Esophagus muscularis mucosa (tissue), 4 donors: ENCODE measurements around the gene TREM2. TPM values are rescaled to one million over a fixed set of nuclear protein-coding genes. Genes with fewer than 3 reads are reported as not detected.

ENCODE experiments used
- DNase-seq: peaks from one replicate; pipeline ENCODE4 v3.0.0-alpha.2; 2017; ENCODE audit errors: extremely low spot score
- H3K27ac ChIP-seq, 4 donors: fragments of 200-600 bp; sonication (generic); replicated peaks in 1 of 4; 1 replicate in 3 of 4; 2 replicates in 1 of 4; pipeline ENCODE4 v1.5.1; 2016 to 2019; ENCODE audit warnings: mild to moderate bottlenecking in 1 of 4
- H3K27me3 ChIP-seq, 4 donors: fragments of 200-600 bp; sonication (generic); one replicate each; pipeline versions ENCODE4 v1.5.1 to v1.6.0; 2016 to 2019
- H3K36me3 ChIP-seq, 4 donors: fragments of 200-600 bp; sonication (generic); one replicate each; pipeline ENCODE4 v1.5.1; 2016 to 2019
- H3K4me1 ChIP-seq, 4 donors: fragments of 200-600 bp; sonication (generic); one replicate each; pipeline ENCODE4 v1.5.1; 2016 to 2019
- H3K4me3 ChIP-seq, 4 donors: fragments of 200-600 bp; sonication (generic); 1 replicate in 2 of 4; 2 replicates in 2 of 4; pipeline ENCODE4 v1.5.1; 2016 to 2019; ENCODE audit warnings: mild to moderate bottlenecking in 4 of 4, moderate library complexity in 1 of 4
- H3K9me3 ChIP-seq, 4 donors: fragments of 200-600 bp; sonication (generic); 1 replicate in 3 of 4; 2 replicates in 1 of 4; pipeline ENCODE4 v1.5.1; 2016 to 2019
- CTCF ChIP-seq, 3 experiments: fragments of 200-600 bp in 2 of 3; fragments of 450-650 bp in 1 of 3; sonication (generic) in 2 of 3; IDR thresholded peaks; one replicate each; pipeline ENCODE4 v1.5.1; 2017 to 2019; ENCODE audit warnings: antibody characterized with exemption in 3 of 3, mild to moderate bottlenecking in 2 of 3, moderate library complexity in 1 of 3
- EP300 ChIP-seq: sonication (generic); formaldehyde crosslinking; IDR thresholded peaks from one replicate; pipeline ENCODE4 v1.6.1; 2017; ENCODE audit warnings: antibody characterized with exemption
- POLR2A ChIP-seq: fragments of 450-650 bp; IDR thresholded peaks from one replicate; pipeline ENCODE4 v1.6.1; 2017; ENCODE audit warnings: antibody characterized with exemption, moderate library complexity, mild to moderate bottlenecking, low read depth
- POLR2AphosphoS5 ChIP-seq, 2 donors: sonication (generic); formaldehyde crosslinking; IDR thresholded peaks; one replicate each; pipeline ENCODE4 v1.6.1; 2017; ENCODE audit warnings: antibody characterized with exemption in 2 of 2
- WGBS: methylation state at CpG from one replicate; pipeline ENCODE4 v1.1.5; 2018; 5-methylcytosine and 5-hydroxymethylcytosine counted together
- intact Hi-C: fragments of 100-400 bp; cut with DNase I; formaldehyde crosslinking; loops from one replicate; pipeline ENCODE4 v1.15.1; 2023
- total RNA-seq, 4 donors: library from RNA; depleted of rRNA; stranded (reverse); fragments of >200 nt; gene quantifications; one replicate each; pipeline versions ENCODE4 v1.1.0 to v1.2.1, GENCODE V29; 2016

Gene TREM2
- total RNA-seq, 4 donors from 2014 or later: 1.6 to 1.8 (median 1.6) TPM

GRCh38 chr6:41184761-41185160 is 21.8 kb upstream of the TREM2 start:
- H3K4me3 ChIP-seq: no peak overlapping the region
- no peaks in the 10 kb centered on the region for H3K4me1 ChIP-seq
- TF ChIP-seq POLR2AphosphoS5 (IDR thresholded peaks at IDR 0.05) (no peak), EP300 (no peak), POLR2A (no peak)
- 84% methylated on average over 6 of the region's 7 CpGs for WGBS
- H3K27me3 ChIP-seq: peaks cover 0 to 11% (median 0%) of the 10 kb centered on the region in 4 donors
- DNase-seq: no peak
- H3K9me3 ChIP-seq: peaks cover 0 to 6% (median 5%) of the 10 kb centered on the region in 4 donors
- intact Hi-C loops: no loop called here
- H3K27ac ChIP-seq: no peak overlapping the region
- H3K36me3 ChIP-seq: no peaks in the 10 kb centered on the region

GRCh38 chr6:41182069-41183034 is 19.4 kb upstream of the TREM2 start:
- Histone ChIP-seq H3K27me3 (peaks cover 0 to 24% (median 0%) of the 10 kb centered on the region in 4 donors), H3K36me3 (no peaks in the 10 kb centered on the region), H3K4me3 (no peak overlapping the region), H3K9me3 (no peaks in the 10 kb centered on the region), H3K27ac (no peak overlapping the region), H3K4me1 (no peaks in the 10 kb centered on the region)
- intact Hi-C loops: no loop called here
- no peak for DNase-seq
- 79% methylated on average over 4 of the region's 4 CpGs for WGBS
- no peak for TF ChIP-seq POLR2A
- no peak for TF ChIP-seq POLR2AphosphoS5 (IDR thresholded peaks at IDR 0.05)
- TF ChIP-seq EP300: no peak
- peak in 1 of 3 experiments; percentile 34 for TF ChIP-seq CTCF (IDR thresholded peaks at IDR 0.05)

- H3K27me3 ChIP-seq: peaks cover 0 to 32% (median 0%) of the 10 kb centered on the region in 4 donors
- intact Hi-C loops: no loop called here
- H3K36me3 ChIP-seq: no peaks in the 10 kb centered on the region
- H3K27ac ChIP-seq: no peak overlapping the region
- DNase-seq: no peak
- H3K4me3 ChIP-seq: no peak overlapping the region
- 100% methylated on average over 1 of the region's 1 CpG for WGBS
- no peaks in the 10 kb centered on the region for H3K4me1 ChIP-seq
- H3K9me3 ChIP-seq: no peaks in the 10 kb centered on the region
- TF ChIP-seq EP300 (no peak), POLR2A (no peak), POLR2AphosphoS5 (IDR thresholded peaks at IDR 0.05) (no peak), CTCF (IDR thresholded peaks at IDR 0.05) (no peak)
Observed at GRCh38 chr6:41181566-41181965, 18.6 kb upstream of the TREM2 start.

- Histone ChIP-seq H3K9me3 (no peaks in the 10 kb centered on the region), H3K4me3 (no peak overlapping the region), H3K36me3 (no peaks in the 10 kb centered on the region), H3K4me1 (no peaks in the 10 kb centered on the region), H3K27me3 (peaks cover 0 to 32% (median 0%) of the 10 kb centered on the region in 4 donors), H3K27ac (no peak overlapping the region)
- intact Hi-C loops: no loop called here
- 89% methylated on average over 4 of the region's 4 CpGs for WGBS
- DNase-seq: no peak
- TF ChIP-seq CTCF (IDR thresholded peaks at IDR 0.05) (no peak), POLR2AphosphoS5 (IDR thresholded peaks at IDR 0.05) (no peak), EP300 (no peak), POLR2A (no peak)
Observed at GRCh38 chr6:41179163-41179562, 16.2 kb upstream of the TREM2 start.

GRCh38 chr6:41177695-41178094 is 14.8 kb upstream of the TREM2 start:
- H3K36me3 ChIP-seq: no peaks in the 10 kb centered on the region
- intact Hi-C loops: no loop called here
- DNase-seq: no peak
- no peaks in the 10 kb centered on the region for H3K4me1 ChIP-seq
- no peak overlapping the region for H3K4me3 ChIP-seq
- no peak for TF ChIP-seq POLR2AphosphoS5 (IDR thresholded peaks at IDR 0.05)
- no peak overlapping the region for H3K27ac ChIP-seq
- 86% methylated on average over 2 of the region's 2 CpGs for WGBS
- peaks cover 0 to 32% (median 0%) of the 10 kb centered on the region in 4 donors for H3K27me3 ChIP-seq
- no peaks in the 10 kb centered on the region for H3K9me3 ChIP-seq
